Renal pelvis (tissue), 12 donors: ENCODE results near the gene TMEM120A. TPM values are rescaled to one million over a fixed set of nuclear protein-coding genes. Genes with fewer than 3 reads are reported as not detected.
A peak's percentile ranks its signal among the peaks of the same experiment; 100 is the strongest.
"Not testable (repeated sequence)": the region's sequence is repeated elsewhere in the genome, so short reads cannot be mapped to it uniquely, and the experiment has no call there.

Experiments used
- DNase-seq: peaks from one replicate; pipeline ENCODE4 v3.0.0-alpha.2; 2013
- long read RNA-seq, 16 experiments: transcript quantifications; one replicate each; lab custom pipeline, GENCODE V29; 2026
- polyA plus RNA-seq, 3 donors: library from polyadenylated mRNA; unstranded; fragments of 120-200 nt; gene quantifications; one replicate each; pipeline ENCODE4 v1.2.1, GENCODE V29; 2013; ENCODE audit not compliant: insufficient read length in 3 of 3

TMEM120A gene
- 10 to 100 TPM; 57.9 to 66.5 (median 60.8) TPM for polyA plus RNA-seq
- long read RNA-seq, donor 1, transcript TMEM120A-214 (12 exons, 1,456 nt) = major isoform, 19 of 22 reads
- long read RNA-seq, donor 1, partial matches to known transcripts = 0 of 22 reads
- long read RNA-seq, donor 1, other reads (novel, unspliced or antisense) = 0 of 22 reads
- long read RNA-seq, donor 2, transcript TMEM120A-214 (12 exons, 1,456 nt) = major isoform, 16 of 18 reads
- long read RNA-seq, donor 2, partial matches to known transcripts = 0 of 18 reads
- long read RNA-seq, donor 2, other reads (novel, unspliced or antisense) = 0 of 18 reads
- long read RNA-seq, donor 3, transcript TMEM120A-214 (12 exons, 1,456 nt) = major isoform, 8 of 12 reads
- long read RNA-seq, donor 3, partial matches to known transcripts = 0 of 12 reads
- long read RNA-seq, donor 3, other reads (novel, unspliced or antisense) = 0 of 12 reads
- long read RNA-seq, donor 4, transcript TMEM120A-214 (12 exons, 1,456 nt) = major isoform, 21 of 64 reads
- long read RNA-seq, donor 4, partial matches to known transcripts = 27 of 64 reads
- long read RNA-seq, donor 4, other reads (novel, unspliced or antisense) = 13 of 64 reads
- long read RNA-seq, donor 5, transcript TMEM120A-214 (12 exons, 1,456 nt) = major isoform, 6 of 8 reads
- long read RNA-seq, donor 5, partial matches to known transcripts = 0 of 8 reads
- long read RNA-seq, donor 5, other reads (novel, unspliced or antisense) = 0 of 8 reads
- long read RNA-seq, donor 6, transcript TMEM120A-214 (12 exons, 1,456 nt) = major isoform, 25 of 28 reads
- long read RNA-seq, donor 6, partial matches to known transcripts = 0 of 28 reads
- long read RNA-seq, donor 6, other reads (novel, unspliced or antisense) = 0 of 28 reads
- long read RNA-seq, donor 7, transcript TMEM120A-214 (12 exons, 1,456 nt) = major isoform, 22 of 37 reads
- long read RNA-seq, donor 7, partial matches to known transcripts = 11 of 37 reads
- long read RNA-seq, donor 7, other reads (novel, unspliced or antisense) = 0 of 37 reads
- long read RNA-seq, donor 8, partial matches to known transcripts = 0 of 4 reads
- long read RNA-seq, donor 8, other reads (novel, unspliced or antisense) = 0 of 4 reads
- long read RNA-seq, donor 9, transcript TMEM120A-214 (12 exons, 1,456 nt) = major isoform, 17 of 22 reads
- long read RNA-seq, donor 9, partial matches to known transcripts = 0 of 22 reads
- long read RNA-seq, donor 9, other reads (novel, unspliced or antisense) = 0 of 22 reads
- long read RNA-seq, donor 10, transcript TMEM120A-214 (12 exons, 1,456 nt) = major isoform, 12 of 45 reads
- long read RNA-seq, donor 10, partial matches to known transcripts = 30 of 45 reads
- long read RNA-seq, donor 10, other reads (novel, unspliced or antisense) = 0 of 45 reads
- long read RNA-seq, donor 11, transcript TMEM120A-214 (12 exons, 1,456 nt) = major isoform, 5 of 8 reads
- long read RNA-seq, donor 11, partial matches to known transcripts = 0 of 8 reads
- long read RNA-seq, donor 11, other reads (novel, unspliced or antisense) = 0 of 8 reads
- long read RNA-seq, donor 12, transcript TMEM120A-214 (12 exons, 1,456 nt) = major isoform, 11 of 20 reads
- long read RNA-seq, donor 12, partial matches to known transcripts = 6 of 20 reads
- long read RNA-seq, donor 12, other reads (novel, unspliced or antisense) = 0 of 20 reads
- long read RNA-seq, donor 13, transcript TMEM120A-214 (12 exons, 1,456 nt) = major isoform, 6 of 6 reads
- long read RNA-seq, donor 13, partial matches to known transcripts = 0 of 6 reads
- long read RNA-seq, donor 13, other reads (novel, unspliced or antisense) = 0 of 6 reads
- long read RNA-seq, donor 14, transcript TMEM120A-214 (12 exons, 1,456 nt) = major isoform, 21 of 27 reads
- long read RNA-seq, donor 14, partial matches to known transcripts = 5 of 27 reads
- long read RNA-seq, donor 14, other reads (novel, unspliced or antisense) = 0 of 27 reads
- long read RNA-seq, donor 15, transcript TMEM120A-214 (12 exons, 1,456 nt) = major isoform, 14 of 23 reads
- long read RNA-seq, donor 15, partial matches to known transcripts = 5 of 23 reads
- long read RNA-seq, donor 15, other reads (novel, unspliced or antisense) = 0 of 23 reads
- long read RNA-seq, donor 16, transcript TMEM120A-214 (12 exons, 1,456 nt) = major isoform, 12 of 14 reads
- long read RNA-seq, donor 16, partial matches to known transcripts = 0 of 14 reads
- long read RNA-seq, donor 16, other reads (novel, unspliced or antisense) = 0 of 14 reads

DNA sequence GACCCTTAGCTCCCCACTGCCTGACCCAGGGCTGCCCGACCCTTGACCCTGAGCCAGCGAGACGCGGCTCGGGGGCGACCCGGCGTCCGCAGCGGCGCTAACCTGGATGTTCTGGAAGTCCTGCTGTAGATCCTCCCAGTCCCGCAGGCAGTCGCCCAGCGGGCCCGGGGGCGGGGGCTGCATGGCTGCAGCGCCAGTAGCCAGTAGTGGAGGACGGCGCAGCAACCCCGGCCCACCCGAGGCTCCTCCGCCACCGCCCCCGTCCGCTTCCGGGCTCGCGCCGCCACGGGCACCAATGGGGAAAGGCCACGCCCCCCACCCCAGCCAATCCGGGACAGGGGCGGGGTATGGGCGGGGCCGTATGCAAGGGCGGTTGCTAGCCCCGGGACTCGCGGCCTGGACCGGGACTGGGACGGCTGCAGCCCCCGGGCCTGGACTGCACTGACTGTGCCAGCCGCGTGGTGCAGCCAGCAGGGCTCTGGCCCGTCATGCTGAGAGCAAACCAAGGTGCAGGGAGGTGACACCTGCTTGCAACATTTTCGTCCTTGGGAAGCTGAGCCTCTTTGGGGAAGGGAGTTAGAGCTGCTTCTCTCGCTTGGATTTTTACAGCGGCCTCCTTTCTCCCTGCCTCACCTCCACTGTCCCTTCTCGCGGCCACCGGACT, at the start of gene TMEM120A:
TSS of gene TMEM120A (minus strand) at position 208 of the 664 bp plus-strand sequence. CDS start at position 183, 25 bp downstream.
- peak; percentile 92 for DNase-seq

DNA sequence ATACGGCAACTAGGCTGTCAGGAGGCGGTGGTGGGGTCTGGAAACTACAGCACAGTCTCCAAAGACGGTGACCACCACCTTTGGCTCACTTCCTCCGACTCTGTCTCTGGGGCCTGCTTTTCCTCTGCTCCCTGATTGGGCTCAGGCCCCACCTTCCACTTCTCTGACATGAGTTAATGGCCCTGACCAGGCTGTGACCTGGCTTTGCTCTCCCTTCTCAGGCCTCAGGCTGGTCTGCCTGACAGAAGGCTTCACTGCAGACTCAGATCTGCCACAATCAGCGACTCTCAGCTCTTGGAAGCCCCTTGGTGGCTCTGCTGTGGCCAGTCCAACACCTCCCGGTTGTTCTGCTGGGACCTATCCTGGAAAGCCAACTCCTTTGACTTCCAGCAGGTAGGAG, 45.7 kb upstream of the TMEM120A start:
- DNase-seq = no peak

DNA sequence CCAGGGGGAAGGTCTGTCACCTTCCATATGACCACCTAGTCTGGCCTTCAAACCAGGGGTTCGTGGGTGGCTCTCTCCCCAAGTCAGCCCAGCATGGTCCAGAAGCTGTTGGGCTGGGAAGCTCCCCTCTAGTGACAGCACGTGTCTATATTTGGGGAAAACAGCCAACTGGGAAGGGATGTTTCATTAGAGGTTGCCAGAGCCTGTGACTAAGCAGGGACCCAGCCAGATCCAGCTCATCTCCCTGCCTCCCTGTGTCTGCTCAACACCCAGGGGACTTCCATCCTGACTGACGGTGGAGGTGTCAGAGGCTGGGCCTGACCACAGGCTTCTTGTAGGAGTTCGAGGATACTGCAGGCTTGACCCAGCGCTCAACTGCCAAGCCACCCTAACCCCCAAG, 42.9 kb upstream of the TMEM120A start:
- DNase-seq = no peak

DNA sequence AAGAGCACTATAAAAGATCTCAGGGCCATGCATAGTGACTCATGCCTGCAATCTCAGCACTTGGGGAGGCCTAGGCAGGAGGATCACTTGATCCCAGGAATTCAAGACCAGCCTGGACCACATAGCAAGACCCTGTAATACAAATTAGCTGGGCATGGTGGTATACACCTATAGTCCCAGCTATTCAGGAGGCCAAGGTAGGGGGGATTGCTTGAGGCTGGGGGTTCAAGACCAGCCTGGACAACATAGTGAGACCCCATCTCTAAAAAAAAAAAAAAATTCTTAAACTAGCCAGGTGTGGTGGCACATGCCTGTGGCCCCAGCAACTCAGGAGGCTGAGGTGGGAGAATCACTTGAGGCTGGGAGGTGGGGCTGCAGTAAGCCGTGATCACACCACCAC, 37.6 kb upstream of the TMEM120A start:
- no peak for DNase-seq

DNA sequence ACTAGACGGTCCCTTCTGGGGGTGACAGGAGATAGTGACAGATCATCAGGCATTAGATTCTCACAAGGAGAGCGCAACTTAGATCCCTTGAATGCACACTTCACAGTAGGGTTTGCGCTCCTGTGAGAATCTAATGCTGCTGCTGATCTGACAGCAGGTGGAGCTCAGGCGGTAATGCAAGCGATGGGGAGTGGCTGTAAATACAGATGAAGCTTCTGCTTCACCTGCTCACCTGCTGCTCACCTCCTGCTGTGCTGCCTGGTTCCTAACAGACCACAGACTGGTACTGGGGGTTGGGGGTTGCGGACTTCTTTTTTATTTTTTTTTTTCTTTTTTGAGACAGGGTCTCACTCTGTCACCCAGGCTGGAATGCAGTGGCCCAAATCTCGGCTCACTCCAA, 35.3 kb upstream of the TMEM120A start:
- DNase-seq = not testable (repeated sequence)

DNA sequence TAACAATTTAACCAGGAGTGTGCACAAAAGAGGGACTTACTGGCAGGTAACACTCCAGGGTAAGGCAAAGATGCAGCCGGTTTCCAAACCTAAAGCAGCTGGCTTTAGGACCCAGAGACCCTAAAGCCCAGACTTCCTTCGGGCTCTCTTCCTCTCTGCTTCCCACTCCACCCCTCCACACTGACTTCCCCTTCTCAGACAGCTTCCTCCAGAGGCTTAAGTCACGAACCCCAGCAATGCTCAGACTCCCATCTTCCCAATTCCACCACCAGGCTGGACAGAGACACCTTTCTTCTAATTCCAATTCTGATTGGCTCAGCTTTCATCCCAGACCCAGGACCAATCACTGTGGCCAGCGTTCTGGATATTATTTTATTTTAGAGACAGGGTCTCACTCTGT, 28.6 kb upstream of the TMEM120A start:
- DNase-seq = no peak

DNA sequence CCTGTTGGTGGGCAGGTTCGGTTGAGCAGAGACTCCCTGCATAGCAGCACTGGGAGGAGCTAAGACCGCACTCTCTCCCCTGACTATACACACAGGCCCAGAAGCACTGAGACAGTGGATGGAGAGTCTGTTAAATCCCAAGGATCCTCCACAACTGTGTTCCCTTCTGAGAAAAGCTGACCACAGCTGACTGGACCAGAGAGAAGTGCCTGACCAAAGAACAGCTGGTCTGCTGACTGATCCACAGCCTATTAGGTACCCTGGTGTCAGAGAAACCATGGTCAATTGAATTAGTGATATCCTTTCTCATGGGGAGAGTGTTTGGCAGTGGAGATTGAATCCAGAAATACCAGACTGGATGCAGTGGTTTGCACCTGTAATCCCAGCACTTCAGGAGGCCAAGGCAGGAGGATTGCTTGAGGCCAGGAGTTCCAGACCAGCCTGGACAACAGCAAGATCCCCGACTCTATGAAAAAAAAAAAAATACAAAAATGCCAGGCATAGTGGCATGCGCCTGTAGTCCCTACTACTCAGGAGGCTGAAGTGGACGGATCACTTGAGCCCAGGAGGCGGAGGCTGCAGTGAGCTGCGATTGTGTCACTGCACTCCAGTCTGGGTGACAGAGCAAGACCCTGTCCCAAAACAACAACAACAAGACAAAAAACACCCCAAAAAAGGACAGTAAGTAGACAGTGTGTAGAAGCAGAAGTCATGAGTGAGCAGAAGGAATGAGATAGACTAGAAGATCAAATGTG, 27.8 kb upstream of the TMEM120A start:
- DNase-seq = no peak

DNA sequence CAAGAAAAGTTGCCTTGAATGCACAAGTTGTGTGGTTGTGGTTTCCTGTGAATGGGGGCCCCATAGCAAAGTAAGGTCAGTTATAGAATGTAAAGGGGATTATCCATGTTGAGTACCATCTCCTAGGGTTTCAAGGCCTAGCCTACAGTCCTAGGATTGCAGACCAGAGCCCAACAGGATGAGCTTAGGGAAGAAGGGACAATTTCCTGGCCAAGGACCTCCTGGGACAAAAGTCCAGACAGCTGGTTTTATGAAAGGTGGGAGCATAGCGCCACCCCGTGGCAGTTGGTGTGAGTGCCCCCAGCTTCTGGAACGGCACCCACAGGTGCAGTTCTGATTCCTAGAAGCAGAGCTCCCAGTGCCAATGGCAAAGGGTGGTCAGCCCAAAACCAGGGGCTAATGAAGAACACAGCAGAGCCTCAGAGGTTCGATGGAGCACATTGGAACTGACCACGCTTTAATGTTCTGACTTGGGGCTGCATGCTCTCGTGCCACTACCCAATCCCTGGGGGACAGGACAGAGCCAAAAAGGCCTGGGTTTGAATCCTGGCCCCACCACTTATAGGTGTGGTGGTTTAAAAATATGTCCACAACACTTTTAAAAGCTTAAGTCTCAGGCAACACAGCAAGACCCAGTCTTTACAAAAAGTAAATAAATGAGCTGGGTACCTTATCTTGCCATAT, 25.8 kb upstream of the TMEM120A start:
- DNase-seq = peak; percentile 52

DNA sequence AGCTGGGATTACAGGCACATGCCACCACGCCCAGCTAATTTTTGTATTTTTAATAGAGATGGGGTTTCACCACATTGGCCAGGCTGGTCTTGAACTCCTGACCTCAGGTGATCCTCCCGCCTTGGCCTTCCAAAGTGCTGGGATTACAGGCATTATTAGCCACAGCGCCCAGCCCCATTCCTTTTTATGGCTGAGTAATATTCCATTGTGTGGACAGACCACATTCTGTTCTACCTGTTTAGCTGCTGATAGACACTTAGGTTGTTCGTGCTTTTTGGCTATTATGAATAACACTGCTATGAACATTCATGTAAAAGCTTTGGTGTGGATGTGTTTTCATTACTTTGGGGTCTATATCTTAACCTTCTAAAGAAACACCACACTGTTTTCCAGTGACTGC, 24.1 kb upstream of the TMEM120A start:
- DNase-seq = not testable (repeated sequence)

DNA sequence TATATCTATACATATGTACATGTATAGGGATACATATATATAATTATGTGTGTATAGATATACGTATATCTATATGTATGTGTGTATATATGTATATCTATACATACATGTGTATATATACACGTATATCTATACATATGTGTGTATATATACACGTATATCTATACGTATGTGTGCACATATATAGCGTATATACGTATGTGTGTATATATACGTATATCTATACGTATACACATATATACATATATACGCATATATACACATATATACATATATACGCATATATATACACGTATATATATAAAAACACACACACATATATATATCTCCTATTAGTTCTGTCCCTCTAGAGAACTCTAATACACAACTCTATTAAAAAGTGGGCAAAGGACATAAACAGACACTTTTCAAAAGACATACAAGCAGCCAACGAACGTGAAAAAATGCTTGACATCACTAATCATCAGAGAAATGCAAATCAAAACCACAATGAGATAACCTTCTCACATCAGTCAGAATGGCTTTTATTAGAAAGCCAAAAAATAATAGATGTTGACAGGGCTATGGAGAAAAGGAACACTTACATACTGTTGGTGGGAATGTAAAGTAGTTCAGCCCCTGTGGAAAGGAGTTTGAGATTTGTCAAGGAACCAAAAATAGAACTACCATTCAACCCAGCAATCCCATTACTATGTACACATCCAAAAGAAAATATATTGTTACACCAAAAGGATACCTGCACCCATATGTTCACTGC, 22.0 kb upstream of the TMEM120A start:
- DNase-seq = no peak

DNA sequence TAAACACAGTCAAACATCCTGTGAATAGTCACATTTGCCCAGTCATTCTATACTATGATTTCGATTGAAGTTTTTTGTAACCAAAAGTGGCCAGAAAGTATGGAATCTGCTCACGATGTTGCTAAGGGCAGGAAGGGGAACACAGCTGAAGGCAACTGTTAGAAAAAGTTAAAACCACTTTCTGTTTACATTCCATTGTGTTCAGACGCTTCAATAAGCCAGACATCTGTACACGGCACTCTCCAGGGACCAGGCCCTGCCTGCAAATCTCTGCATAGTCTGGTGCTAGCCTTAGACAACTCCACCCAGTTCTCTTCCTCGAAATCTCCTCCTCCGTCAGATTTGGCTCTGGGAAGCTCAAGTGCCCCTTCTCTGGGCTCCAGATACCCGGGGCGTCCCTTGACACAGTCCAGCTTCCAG, 17.1 kb upstream of the TMEM120A start:
- no peak for DNase-seq

DNA sequence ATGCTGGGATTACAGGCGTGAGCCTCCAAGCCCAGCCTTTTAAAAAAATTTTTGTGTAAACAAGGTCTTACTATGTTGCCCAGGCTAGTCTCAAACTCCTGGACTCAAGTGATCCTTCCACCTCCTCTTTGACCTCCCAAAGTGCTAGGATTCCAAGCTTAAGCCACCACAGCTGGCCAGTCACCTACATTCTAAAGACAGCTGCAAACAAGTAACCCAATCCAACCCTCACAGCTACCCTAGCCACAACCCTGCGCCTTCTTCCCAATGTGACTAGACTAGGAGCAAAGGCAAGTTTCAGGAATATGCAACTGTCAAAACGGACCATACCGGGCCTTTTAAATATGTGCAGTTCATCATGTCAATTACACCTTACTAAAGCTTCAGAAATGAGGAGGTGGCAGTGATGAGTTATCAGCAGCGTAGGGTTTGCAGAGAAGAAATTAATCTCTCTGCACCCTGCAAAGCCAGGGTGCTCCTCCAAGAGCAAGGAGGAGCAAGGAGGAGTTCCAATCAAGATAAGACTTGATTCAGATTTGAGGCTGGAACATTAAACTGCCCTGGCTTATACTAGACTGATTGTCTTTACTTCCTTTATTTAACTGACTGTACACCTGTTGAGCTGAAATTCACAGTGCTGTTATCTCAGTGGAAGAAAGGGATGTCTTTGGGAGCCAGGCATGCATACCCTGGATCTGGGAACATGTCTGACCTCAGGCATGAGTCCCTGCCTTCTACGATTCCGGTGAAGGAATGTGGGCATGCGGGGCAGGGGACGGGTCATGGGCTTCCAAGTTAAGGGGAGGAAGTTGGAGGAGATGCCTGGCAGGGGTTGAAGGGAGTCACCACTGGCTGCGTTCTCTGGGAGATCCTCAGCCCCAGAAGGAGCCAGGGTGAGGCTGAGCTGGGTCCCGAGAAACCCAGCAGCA, 15.5 kb upstream of the TMEM120A start:
- DNase-seq = no peak

DNA sequence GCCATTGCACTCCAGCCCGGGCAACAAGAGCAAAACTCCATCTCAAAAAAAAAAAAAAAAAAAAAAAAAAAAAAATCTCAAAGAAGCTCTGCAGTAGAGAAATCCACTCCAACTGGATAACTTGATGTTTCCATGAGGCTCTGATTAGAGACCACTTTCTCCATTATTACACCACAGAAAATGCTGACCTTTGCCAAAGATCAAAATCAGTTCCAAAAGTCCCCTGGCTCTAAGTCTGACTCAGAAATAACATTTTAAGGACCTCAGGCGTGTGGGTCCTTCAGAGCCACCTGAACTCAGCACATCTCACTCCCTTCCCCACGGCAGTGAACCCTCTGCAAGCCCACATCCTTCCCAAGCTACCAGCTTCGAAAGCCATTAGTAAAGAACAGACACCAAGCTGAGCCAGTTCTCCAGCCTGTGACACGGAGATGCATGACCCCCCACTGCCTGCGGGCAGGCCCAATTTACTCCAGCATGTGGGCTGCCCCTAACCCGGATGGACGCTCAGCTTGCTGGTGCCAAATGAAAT, 13.8 kb upstream of the TMEM120A start:
- no peak for DNase-seq

DNA sequence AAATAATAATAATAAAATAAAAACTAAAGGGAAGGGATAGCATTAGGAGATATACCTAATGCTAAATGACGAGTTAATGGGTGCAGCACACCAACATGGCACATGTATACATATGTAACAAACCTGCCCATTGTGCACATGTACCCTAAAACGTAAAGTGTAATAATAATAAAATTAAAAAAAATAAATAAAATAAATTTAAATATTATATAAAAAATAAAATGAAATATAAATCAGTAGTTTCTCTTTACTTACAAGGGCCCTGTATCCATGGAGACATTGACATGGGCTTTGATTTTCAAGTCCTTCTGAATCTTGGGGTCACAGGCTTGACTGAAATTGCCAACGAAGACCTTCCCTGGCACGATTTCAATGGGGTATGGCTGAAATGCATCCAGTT, 10.6 kb upstream of the TMEM120A start:
- DNase-seq = not testable (repeated sequence)

DNA sequence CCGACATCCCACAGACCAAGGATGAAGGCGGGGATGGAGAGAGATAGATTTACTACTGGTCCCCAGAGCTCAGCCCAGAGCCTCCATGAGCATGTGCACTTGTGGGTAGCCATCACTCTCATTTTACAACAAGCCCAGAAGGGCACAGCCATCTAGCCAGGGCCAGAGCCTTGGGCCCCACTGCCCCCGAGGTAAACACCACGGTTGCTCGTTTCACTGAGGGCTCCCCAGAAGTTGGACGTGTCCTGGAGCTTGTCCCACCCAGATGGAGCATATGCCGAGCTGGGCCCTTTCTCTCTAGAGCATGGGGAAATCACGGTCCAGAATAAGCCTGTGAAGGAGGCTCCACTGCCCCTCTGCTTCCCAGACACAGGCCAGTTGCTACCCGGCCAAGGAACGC, 9.0 kb upstream of the TMEM120A start:
- no peak for DNase-seq

DNA sequence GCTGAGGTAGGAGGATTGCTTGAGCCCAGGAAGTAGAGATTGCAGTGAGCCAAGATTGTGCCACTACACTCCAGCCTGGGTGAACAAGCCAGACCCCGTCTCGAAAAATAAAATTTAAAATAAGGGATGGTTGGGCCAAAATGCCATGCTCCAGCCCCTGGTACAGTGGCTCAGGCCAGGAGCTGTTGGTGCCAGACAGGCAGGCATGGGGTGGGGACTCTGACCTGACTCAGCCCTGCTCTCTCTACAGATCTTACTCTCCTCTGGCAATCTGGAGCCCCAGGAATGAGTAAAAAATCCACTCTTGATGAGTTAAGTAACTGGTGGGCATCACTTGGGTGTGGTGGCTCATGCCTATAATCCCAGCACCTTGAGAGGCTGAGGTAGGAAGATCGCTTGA, 8.4 kb upstream of the TMEM120A start:
- no peak for DNase-seq
